ENCODE results near the gene POU2AF3. TPM values are rescaled to one million over a fixed set of nuclear protein-coding genes. Genes with fewer than 3 reads are reported as not detected.

Gene POU2AF3
- not detected in 2 replicates for total RNA-seq (2013; cell fraction: nucleolus; rRNA removed)
- total RNA-seq (2014; rRNA removed) (0.17 TPM in 1 of 2 replicates, not detected in the other), total RNA-seq (2014; rRNA removed; fragmentation: Illumina TruSeq; extraction: Trizol) (not detected in 2 replicates), total RNA-seq (2021) (not detected in 2 replicates), polyA plus RNA-seq (2011; rRNA removed) (0.09 TPM in 1 of 2 replicates, not detected in the other), polyA plus RNA-seq (2014; fragmentation: Illumina TruSeq; extraction: Trizol) (not detected in 2 replicates), polyA plus RNA-seq (2014; fragmentation: Nextera tagmentation; extraction: Ambion mirVana) (not detected), polyA plus RNA-seq (2014; rRNA removed) (not detected in 2 replicates), polyA plus RNA-seq (2016; fragmentation: Nextera tagmentation; extraction: Ambion mirVana) (under 1 TPM in 1 of 2 experiments, not detected in 1; 0.17 TPM), polyA minus RNA-seq (2011; rRNA and poly(A)+ RNA removed) (not detected in 2 replicates), Bru-seq, nascent RNA (percentile 21 among the genes with signal in this experiment), BruChase-seq, experiment 1, labeled RNA remaining after a 6-hour chase (percentile 18 among the genes with signal in this experiment), BruChase-seq, experiment 2, labeled RNA remaining after a 2-hour chase (percentile 17 among the genes with signal in this experiment)
- polyA plus RNA-seq (2011; ENCODE audit: low read depth), result not detected
- polyA plus RNA-seq (2011; cell fraction: cytosol; rRNA removed), result 0.05 TPM in 1 of 2 replicates, not detected in the other
- 0.45 TPM in 1 of 2 replicates, not detected in the other for polyA plus RNA-seq (2011; cell fraction: nucleus; rRNA removed)
- polyA plus RNA-seq (2012), result 0.22 and 0.27 TPM in 2 replicates
- not detected in 2 replicates for polyA minus RNA-seq (2011; cell fraction: cytosol; rRNA and poly(A)+ RNA removed)
- polyA minus RNA-seq (2011; cell fraction: nucleus; rRNA and poly(A)+ RNA removed), result not detected in 2 replicates
- long read RNA-seq, experiment 1, result 0 reads
- long read RNA-seq, experiment 2, result 0 reads

- Histone ChIP-seq H3K4me2 (ENCODE audit: control insufficient read depth, insufficient read depth) (peak within 1 kb of the TSS; percentile 86), H3K27me3 (replicated peaks in 1 of 2; ENCODE audit: control insufficient read depth in 2 of 2, insufficient read depth in 2 of 2, low read length in 1 of 2) (peaks cover 0 to 7% of the 10 kb centered on the region in 2 experiments; a peak in 3 of 4 replicates), H3K4me3 (peak within 1 kb of the TSS; percentile 71), H2AFZ (ENCODE audit: control insufficient read depth, low read depth, low read length) (peak within 1 kb of the TSS; percentile 68), H3K4me1 (ENCODE audit: control insufficient read depth, insufficient read depth, low read length) (no peaks in the 10 kb centered on the region), H3K9me3 (replicated peaks; ENCODE audit: control insufficient read depth, insufficient read depth, low read length) (no peaks in the 10 kb centered on the region), H4K20me1 (ENCODE audit: control insufficient read depth, insufficient read depth) (no peaks in the 10 kb centered on the region), H3K9ac (ENCODE audit: control insufficient read depth, insufficient read depth, low read length) (no peak within 1 kb of the TSS; the same call in 1 of the 2 replicates), H3K79me2 (ENCODE audit: control insufficient read depth, insufficient read depth, low read length) (no peaks in the 10 kb centered on the region), H3K36me3 (ENCODE audit: control insufficient read depth in 2 of 2, insufficient read depth in 2 of 2, low read length in 1 of 2) (no peaks in the 10 kb centered on the region), H3K27ac (ENCODE audit: control insufficient read depth, insufficient read depth) (no peak within 1 kb of the TSS)
- 11% methylated on average over 38 of the region's 57 CpGs for WGBS (ENCODE audit: insufficient coverage, insufficient replicate concordance, low lambda C conversion rate, missing lambda C conversion rate)
- RAD21 ChIA-PET (ENCODE audit: unreplicated experiment), result interaction anchor here (0.6 to 0.8 kb wide), 2 partner anchors 125 to 499 kb away, joined by 3 to 5 read pairs; no protein-coding TSS in a partner anchor
- DNase-seq (ENCODE audit: low read depth, low spot score), result no peak
- POLR2A ChIA-PET, result no interaction called here
- in situ Hi-C loops (cut with MboI) (no loop called here), intact Hi-C loops (cut with micrococcal nuclease; ENCODE audit: unreplicated experiment) (no loop called here)
- CTCF ChIA-PET, result interaction anchor here (0.8 to 4.4 kb wide), 4 partner anchors 120 to 128 kb away, joined by 3 to 21 read pairs (median 6); no protein-coding TSS in a partner anchor
- TF ChIP-seq RFX5 (IDR thresholded peaks at IDR 0.05; ENCODE audit: low read depth, low read length) (no peak), RAD21 (IDR thresholded peaks at IDR 0.05; ENCODE audit: insufficient read depth, low read depth, low read length) (peak; percentile 16; the same call in 1 of the 2 replicates)
- SMC1A ChIA-PET (ENCODE audit: uncharacterized antibody, unreplicated experiment), result interaction anchor here (0.6 to 1.6 kb wide), 6 partner anchors 16 to 131 kb away, joined by 3 to 5 read pairs (median 4); no protein-coding TSS in a partner anchor
- peak; percentile 60 for ATAC-seq
- no peak for FAIRE-seq
- BruUV-seq (replicated peaks), result no TSS peak
Measured at GRCh38 chr11:111298413-111299100, at the start of gene POU2AF3. POU2AF3 (plus strand) TSS chr11:111298546; CDS start chr11:111298582, 36 bp downstream.
